CD4-positive, alpha-beta T cell treated with Interleukin-17A for 1 hour (primary cell): ENCODE measurements around the gene PAK4.

Experiments used
- DNase-seq: peaks from one replicate; pipeline ENCODE4 v3.0.0-alpha.2; 2020

PAK4 gene

GRCh38 chr19:39147480-39147879, 21.9 kb downstream of the PAK4 start:
- DNase-seq: no peak

- DNase-seq: no peak
Measured at GRCh38 chr19:39148939-39149529, 23.4 kb downstream of the PAK4 start.

- no peak for DNase-seq
Measured at GRCh38 chr19:39150235-39150634, 24.6 kb downstream of the PAK4 start.

GRCh38 chr19:39150807-39151600, 25.4 kb downstream of the PAK4 start:
- no peak for DNase-seq

DNA sequence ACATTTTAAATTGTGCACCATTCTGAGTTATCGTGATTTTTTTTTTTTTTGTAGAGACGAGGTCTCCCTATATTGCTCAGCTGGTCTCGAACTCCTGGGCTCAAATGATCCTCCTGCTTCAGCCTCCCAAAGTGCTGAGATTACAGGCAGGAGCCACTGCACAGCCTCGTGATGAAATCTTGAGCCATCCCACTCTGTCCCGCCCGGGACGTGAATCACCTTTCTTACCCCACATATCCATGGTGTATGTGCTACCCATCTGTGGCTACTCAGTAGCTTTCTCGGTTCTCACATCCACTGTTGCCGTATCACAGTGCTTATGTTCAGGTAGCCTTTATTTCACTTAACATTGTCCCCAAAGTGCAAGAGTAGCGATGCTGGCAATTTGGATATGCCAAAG, 26.5 kb downstream of the PAK4 start:
- DNase-seq: no peak

DNA sequence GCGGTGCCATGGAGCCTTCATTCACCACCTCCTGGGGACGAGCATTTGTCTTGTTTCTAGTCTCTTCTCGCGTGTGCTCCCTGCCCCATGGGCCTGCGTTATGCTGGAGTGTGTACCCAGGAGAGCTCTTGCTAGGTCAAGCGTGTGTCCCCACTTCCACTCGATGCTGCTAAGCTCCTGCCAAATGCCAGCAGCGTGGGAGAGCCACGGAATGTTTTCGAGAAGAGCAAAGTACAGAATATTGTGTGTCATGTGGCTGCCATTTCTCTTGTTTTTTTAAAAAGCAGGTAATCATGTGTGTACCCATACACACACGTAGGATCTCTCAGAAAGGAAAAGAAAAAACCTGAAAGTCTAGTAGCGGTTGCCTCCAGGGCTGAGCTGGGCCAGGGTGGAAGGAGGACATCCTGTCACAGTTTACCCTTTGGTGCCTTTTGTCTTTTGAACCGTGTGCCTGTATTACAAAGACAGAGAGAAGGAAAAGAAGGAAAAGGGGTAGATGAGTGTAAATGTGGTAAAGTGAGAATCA, 28.6 kb downstream of the PAK4 start:
- no peak for DNase-seq

DNA sequence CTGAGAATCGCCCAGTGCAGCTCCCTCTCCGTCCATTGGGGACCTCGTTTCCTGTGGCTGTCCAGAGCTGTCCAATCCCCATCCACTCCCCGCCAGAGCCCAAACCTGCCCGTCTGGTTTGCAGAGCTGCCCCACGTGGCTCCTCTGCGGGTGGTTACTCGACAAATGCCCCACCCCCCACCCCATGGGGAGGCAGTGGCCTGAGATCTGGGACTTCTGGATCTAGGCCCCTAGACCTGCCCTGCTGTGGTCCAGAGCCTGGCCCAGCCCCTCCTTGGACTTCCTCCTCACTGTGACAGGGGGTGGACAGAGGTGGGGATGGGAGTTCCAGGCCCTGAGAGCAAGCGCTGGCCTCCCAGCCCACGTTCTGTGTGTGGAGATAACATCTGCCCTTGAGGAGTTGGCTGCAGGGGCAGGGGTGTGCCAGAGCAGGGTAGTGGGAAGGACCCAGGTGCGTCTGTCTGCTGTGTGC, 29.1 kb downstream of the PAK4 start:
- DNase-seq: no peak

DNA sequence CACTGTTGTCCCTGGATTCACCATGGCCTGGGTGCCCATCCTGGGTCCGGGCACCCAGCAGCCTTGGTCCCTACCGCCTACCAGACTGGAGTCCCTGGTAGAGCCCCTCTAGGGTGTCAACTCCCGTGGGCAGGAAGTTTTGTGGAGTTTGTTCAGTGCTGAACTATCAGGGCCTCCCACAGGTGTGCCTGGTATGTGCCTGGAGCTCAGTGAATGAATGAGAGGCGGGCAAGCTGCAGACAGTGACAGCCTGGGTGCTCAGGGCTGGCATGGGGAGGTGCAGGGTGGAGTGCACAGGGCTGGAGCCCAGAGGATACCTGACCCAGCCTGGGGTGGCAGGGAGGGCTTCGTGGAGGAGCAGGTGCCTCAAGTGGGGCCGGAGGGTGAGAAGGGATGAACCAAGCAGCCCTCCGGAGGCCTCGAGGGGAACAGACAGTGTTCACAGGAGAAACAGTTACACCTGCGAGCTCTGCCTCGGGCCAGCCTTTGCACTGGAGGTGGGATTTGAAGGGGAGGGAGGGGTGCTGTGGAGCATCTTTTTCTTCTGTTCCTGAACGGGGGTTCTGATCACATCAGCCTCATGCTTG, 29.6 kb downstream of the PAK4 start:
- DNase-seq: no peak

- no peak for DNase-seq
Measured at GRCh38 chr19:39155741-39156140, 30.2 kb downstream of the PAK4 start.

DNA sequence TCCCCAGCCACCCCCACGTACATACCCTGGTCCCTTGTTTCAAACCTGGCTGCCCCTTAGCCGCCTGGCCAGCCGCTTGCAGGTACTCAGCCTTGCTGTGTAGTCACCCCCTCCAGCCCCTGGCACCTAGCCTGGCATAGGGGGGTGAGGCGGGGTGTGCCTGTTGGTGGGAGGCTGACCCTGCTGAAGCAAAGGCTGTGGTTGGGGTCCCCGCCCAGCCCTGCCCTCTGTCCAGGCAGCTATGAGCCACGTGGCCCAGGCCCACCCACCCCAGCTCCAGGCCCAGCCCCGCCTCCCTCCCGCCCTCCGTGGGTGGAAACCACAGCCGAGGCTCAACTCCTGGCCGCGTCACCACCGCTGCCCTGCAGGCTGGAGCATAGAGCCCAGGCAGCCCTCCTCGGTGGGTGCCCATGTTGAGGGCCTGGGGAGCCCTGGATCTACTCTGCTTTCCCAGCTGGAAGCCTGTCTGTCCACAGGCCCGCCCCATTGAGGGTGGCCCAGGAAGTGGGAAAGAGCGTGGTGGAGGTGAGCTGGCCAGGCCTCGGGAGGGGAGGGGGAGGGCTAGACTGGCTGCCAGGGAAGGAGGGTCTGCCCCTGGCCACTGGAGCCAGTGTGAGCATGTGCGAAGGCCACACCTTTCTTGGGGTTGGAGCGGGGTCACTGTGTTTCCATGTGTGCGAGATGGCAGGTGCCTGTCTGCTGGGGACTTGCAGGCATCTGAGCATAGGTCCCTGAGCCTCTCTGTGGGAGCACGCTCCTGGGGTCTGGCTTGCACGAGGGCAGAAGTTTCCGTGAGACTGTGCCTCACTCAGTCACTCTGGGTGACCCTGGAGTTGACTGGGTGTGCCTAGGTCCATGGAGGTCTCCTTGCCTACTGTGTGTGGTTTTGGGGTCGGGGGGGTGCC, 31.0 kb downstream of the PAK4 start:
- DNase-seq: no peak

DNA sequence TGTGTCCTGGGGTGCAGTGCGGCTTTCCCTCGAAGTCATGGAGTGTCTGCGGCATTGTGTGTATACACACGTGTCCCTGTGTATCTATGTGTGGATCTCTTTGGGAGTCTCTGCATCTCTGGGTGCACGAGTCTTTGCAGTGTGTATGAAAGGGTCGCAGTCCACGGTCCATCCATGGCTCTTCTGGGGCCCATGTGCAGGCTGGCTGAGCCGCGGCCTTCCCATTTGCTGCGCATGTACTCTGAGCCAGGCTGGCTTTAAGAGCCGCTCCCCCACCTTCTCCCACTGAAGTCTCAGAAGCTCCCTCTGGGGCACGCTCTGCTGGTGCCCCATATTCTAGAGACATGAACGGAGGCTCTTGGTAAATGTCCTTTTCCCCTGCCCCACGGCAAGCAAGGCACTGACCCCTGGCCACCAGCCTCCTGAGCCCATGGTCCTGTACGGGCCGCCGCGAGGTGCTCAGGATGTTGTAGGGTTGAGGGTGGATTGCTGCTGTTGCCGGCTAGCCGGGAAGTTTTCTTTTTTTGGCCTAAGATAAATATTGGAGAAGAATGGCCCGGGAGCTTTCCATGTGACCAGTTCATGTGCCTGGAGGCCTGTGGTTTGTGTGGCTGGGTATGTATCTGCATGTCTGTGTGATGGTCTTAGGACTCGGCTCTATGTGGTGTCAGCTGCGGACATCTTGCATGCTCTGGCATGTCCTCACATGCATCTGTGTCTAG, 31.9 kb downstream of the PAK4 start:
- no peak for DNase-seq

GRCh38 chr19:39157997-39158389, 32.4 kb downstream of the PAK4 start:
- no peak for DNase-seq

DNA sequence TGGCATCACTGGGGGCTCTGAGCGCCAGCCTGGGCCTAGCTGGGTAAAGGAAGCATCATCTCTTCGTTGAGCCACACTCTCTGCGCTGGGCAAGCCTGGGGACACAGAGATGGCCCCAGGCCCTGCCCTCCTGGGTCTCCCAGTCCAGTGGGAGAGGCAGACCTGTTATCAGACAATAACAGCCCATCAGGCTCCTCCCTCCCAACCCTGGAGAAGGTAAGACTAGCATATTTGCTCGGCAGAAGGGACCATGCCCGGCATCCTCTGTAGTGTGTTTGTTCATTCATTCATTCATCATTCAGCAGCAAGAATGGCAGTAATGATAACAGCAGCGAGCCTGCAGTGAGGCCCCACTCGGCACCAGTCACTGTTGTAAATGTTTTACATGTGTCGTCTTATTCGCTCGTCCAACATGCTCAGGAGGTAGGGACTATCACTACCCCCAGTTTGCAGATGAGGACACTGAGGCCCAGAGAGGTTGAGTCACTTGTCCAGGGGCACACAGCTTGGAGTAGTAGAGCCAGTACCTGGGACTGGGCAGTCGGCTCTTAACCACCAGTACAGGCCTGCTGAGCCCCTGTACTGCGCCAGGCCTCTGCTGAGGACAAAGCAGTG, 33.2 kb downstream of the PAK4 start:
- no peak for DNase-seq

DNA sequence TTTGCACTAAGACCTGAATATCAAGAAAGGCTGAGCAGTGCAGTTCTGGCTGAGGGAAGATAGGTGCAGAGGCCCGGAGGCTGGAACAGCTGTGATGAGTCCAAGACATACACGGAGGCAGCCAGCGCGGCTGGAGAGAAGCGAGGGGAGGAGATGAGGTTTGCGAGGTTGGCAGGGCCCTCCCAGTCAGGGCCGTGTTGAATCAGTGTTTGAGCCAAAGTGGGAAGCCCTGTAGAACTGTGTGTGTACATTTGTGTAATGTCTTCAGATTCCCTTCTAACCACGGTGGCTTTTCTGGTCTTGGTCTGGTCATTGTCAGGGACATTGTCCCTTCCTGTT, 34.9 kb downstream of the PAK4 start:
- DNase-seq: no peak

GRCh38 chr19:39160889-39161672, 35.5 kb downstream of the PAK4 start:
- DNase-seq: no peak

DNA sequence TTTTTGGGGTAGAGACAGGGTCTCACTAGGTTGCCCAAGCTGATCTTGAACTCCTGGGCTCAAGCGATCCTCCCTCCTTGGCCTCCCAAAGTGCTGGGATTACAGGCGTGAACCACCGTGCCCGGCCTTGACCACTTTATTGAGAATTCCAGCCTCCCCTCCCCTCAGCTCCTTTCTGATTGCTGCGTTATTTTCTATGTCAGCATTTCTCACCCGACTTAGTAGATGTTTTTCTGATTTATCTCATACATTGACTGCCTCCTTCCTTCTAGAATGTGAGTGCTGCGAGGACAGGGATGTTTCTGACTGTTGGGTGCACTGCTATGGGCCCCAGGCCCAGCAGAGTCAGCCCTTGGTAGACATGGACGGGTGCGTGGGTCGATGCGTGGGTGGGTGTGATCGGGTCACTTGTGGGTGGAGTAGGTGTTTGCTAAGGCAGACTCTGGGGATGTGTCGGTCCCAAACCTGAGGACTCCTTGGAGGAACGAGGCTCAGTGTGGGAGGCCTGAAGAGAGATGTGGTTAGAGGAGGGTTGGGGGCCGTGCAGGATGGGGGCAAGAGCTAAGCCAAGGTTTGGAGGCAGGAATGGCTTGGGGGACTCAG, 37.0 kb downstream of the PAK4 start:
- no peak for DNase-seq

DNA sequence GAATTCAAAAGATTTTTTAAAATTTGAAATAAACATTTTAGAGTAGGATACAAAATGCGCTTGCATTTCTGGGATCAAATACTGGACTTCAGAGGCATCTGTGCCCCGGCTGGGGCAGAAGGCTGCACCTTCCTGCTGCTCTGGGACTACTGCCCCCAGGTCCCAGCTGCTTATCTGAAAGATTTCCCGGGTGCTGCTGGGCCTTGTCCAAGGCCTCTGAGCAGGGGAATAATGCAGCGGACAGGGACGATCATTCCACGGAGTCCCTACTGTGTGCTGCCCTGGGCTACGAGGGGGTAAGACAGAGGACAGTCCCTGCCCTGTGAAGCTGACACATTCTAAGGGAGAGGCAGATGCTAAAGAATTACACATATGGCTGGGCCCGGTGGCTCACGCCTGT, 38.0 kb downstream of the PAK4 start:
- DNase-seq: no peak

DNA sequence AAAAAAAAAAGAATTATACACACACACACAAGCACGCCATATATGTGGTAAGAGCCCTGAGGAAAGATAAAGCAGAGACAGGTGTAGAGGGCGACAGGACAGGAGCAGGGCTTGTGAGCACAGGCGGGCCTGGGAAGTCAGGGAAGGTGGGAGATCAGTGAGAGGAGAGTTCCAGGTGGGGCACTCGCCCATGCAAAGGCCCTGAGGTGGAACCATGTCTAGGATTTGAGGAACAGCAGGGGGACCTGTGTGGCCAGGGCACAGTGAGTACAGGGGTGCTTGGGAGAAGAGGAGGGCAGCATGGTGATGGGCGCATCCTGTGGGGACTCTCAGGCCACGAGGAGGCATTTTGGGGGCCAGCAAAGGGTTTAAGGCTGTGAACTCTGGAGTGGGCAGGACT, 38.7 kb downstream of the PAK4 start:
- DNase-seq: no peak

DNA sequence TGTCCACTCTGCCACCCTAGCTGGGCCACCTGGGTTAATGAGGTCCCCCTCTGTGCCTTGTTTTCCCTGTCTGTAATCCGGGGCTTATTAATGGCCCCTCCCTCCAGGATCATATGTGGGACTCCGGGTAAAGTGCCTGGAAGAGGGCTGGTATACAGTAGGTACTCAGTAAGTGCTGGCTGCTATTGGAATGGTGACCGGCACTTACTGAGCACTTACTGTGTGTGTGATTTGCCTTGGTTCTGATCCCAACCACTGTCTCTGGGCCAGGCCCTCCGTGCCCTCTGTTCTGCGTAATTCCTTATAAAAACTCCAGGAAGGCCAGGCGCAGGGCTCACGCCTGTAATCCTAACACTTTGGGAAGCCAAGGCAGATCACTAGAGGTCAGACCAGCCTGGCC, 40.3 kb downstream of the PAK4 start:
- no peak for DNase-seq

DNA sequence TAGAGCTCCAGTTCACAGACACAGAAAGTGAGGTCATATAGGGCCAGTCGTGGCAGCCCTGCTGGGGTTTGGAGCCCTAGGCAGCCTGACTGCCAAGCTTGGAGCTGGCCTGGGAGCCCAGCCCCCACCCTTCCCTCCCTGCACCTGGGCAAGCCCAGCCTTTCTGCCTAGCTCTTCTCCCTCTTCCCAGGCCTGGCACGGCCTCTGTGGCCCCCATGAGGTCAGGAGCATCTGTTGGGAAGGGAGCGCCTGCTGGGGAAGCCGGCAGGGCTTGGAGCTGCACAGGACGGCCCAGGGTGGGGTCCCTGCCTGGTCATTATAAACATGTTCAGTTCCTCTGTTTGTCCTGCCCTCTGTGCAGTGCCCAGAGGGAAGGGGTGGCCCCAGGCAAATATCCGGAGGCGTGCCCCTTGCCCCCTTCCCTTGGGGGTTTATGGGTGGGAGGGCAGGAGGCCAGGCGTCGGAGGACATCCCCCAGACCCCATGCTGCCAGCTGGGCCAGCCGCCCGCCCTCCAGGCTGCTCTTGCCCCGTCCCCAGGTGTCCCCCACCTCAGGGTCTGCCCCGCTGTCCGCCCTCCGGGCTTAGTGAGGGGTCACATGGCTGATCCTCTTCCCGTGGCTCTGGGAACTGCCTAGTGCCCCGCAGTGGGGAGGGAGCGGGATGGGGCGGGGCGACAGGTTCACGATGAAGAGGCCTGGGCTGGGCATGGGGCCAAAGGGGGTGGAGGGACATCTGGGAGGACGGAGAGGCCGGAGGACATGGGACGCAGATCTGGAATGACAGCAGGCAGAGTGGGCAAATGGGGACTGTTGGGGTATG, 41.2 kb downstream of the PAK4 start:
- no peak for DNase-seq
